ENCODE data around the gene CCDC93. TPM values are rescaled to one million over a fixed set of nuclear protein-coding genes. Genes with fewer than 3 reads are reported as not detected.

The CCDC93 gene
- total and polyA plus RNA-seq, 4 donors: 36.7 to 64.8 (median 51.7) TPM

- no CpG with 5 or more reads among the region's 10 CpGs for WGBS (ENCODE audit: insufficient coverage)
- no peaks in the 10 kb centered on the region for H3K9me3 ChIP-seq (ENCODE audit: control insufficient read depth, insufficient read depth, low read length)
- peak in 2 of 6 donors; percentile 64 to 67 for DNase-seq (ENCODE audit: low read depth in 4 of 6, low spot score in 6 of 6)
- H3K27me3 ChIP-seq (ENCODE audit: control insufficient read depth, insufficient read depth, low read length): no peaks in the 10 kb centered on the region
- no peak overlapping the region for H3K4me3 ChIP-seq (ENCODE audit: low read depth, low read length)
- H3K4me1 ChIP-seq (ENCODE audit: control insufficient read depth, insufficient read depth, low read length): peaks cover 9% of the 10 kb centered on the region
- no peaks in the 10 kb centered on the region for H3K36me3 ChIP-seq (ENCODE audit: control insufficient read depth, insufficient read depth, low read length)
- H3K27ac ChIP-seq (ENCODE audit: low read depth, low read length): no peak overlapping the region
These were observed 41.8 kb upstream of the CCDC93 start for GRCh38 chr2:118055512-118056164.

GRCh38 chr2:118054213-118055008, 40.5 kb upstream of the CCDC93 start:
- Histone ChIP-seq H3K27me3 (ENCODE audit: control insufficient read depth, insufficient read depth, low read length) (no peaks in the 10 kb centered on the region), H3K4me3 (ENCODE audit: low read depth, low read length) (no peak overlapping the region), H3K9me3 (ENCODE audit: control insufficient read depth, insufficient read depth, low read length) (no peaks in the 10 kb centered on the region), H3K36me3 (ENCODE audit: control insufficient read depth, insufficient read depth, low read length) (no peaks in the 10 kb centered on the region), H3K27ac (ENCODE audit: low read depth, low read length) (no peak overlapping the region), H3K4me1 (ENCODE audit: control insufficient read depth, insufficient read depth, low read length) (peaks cover 9% of the 10 kb centered on the region)
- DNase-seq (ENCODE audit: low read depth in 4 of 6, low spot score in 6 of 6): peak in 1 of 6 donors; percentile 59
- whole genome bisulfite sequencing (ENCODE audit: insufficient coverage): 20% methylated on average over 1 of the region's 3 CpGs

- no peaks in the 10 kb centered on the region for H3K27me3 ChIP-seq (ENCODE audit: control insufficient read depth, insufficient read depth, low read length)
- no peak overlapping the region for H3K27ac ChIP-seq (ENCODE audit: low read depth, low read length)
- WGBS (ENCODE audit: insufficient coverage): no CpG with 5 or more reads among the region's 7 CpGs
- no peaks in the 10 kb centered on the region for H3K36me3 ChIP-seq (ENCODE audit: control insufficient read depth, insufficient read depth, low read length)
- no peak overlapping the region for H3K4me3 ChIP-seq (ENCODE audit: low read depth, low read length)
- H3K9me3 ChIP-seq (ENCODE audit: control insufficient read depth, insufficient read depth, low read length): no peaks in the 10 kb centered on the region
- peak in 2 of 6 donors; percentile 40 to 68 for DNase-seq (ENCODE audit: low read depth in 4 of 6, low spot score in 6 of 6)
- peaks cover 9% of the 10 kb centered on the region for H3K4me1 ChIP-seq (ENCODE audit: control insufficient read depth, insufficient read depth, low read length)
These were observed 39.8 kb upstream of the CCDC93 start for GRCh38 chr2:118053681-118054080.

- Histone ChIP-seq H3K27me3 (ENCODE audit: control insufficient read depth, insufficient read depth, low read length) (no peaks in the 10 kb centered on the region), H3K9me3 (ENCODE audit: control insufficient read depth, insufficient read depth, low read length) (no peaks in the 10 kb centered on the region), H3K27ac (ENCODE audit: low read depth, low read length) (no peak overlapping the region), H3K36me3 (ENCODE audit: control insufficient read depth, insufficient read depth, low read length) (no peaks in the 10 kb centered on the region), H3K4me3 (ENCODE audit: low read depth, low read length) (no peak overlapping the region), H3K4me1 (ENCODE audit: control insufficient read depth, insufficient read depth, low read length) (peaks cover 9% of the 10 kb centered on the region)
- WGBS (ENCODE audit: insufficient coverage): no CpG with 5 or more reads among the region's 2 CpGs
- no peak for DNase-seq (ENCODE audit: low read depth in 4 of 6, low spot score in 6 of 6)
These were observed 38.6 kb upstream of the CCDC93 start for GRCh38 chr2:118052474-118052873.

- peaks cover 9% of the 10 kb centered on the region for H3K4me1 ChIP-seq (ENCODE audit: control insufficient read depth, insufficient read depth, low read length)
- H3K4me3 ChIP-seq (ENCODE audit: low read depth, low read length): no peak overlapping the region
- H3K27ac ChIP-seq (ENCODE audit: low read depth, low read length): no peak overlapping the region
- peak in 1 of 6 donors; percentile 76 for DNase-seq (ENCODE audit: low read depth in 4 of 6, low spot score in 6 of 6)
- WGBS (ENCODE audit: insufficient coverage): 50% methylated on average over 1 of the region's 3 CpGs
- no peaks in the 10 kb centered on the region for H3K27me3 ChIP-seq (ENCODE audit: control insufficient read depth, insufficient read depth, low read length)
- H3K9me3 ChIP-seq (ENCODE audit: control insufficient read depth, insufficient read depth, low read length): no peaks in the 10 kb centered on the region
- no peaks in the 10 kb centered on the region for H3K36me3 ChIP-seq (ENCODE audit: control insufficient read depth, insufficient read depth, low read length)
These were observed 38.0 kb upstream of the CCDC93 start for GRCh38 chr2:118051826-118052358.

GRCh38 chr2:118050974-118051373, 37.1 kb upstream of the CCDC93 start:
- no peak overlapping the region for H3K4me3 ChIP-seq (ENCODE audit: low read depth, low read length)
- WGBS (ENCODE audit: insufficient coverage): no CpG with 5 or more reads among the region's 2 CpGs
- H3K27me3 ChIP-seq (ENCODE audit: control insufficient read depth, insufficient read depth, low read length): no peaks in the 10 kb centered on the region
- H3K27ac ChIP-seq (ENCODE audit: low read depth, low read length): no peak overlapping the region
- H3K9me3 ChIP-seq (ENCODE audit: control insufficient read depth, insufficient read depth, low read length): no peaks in the 10 kb centered on the region
- peaks cover 9% of the 10 kb centered on the region for H3K4me1 ChIP-seq (ENCODE audit: control insufficient read depth, insufficient read depth, low read length)
- peak in 1 of 6 donors; percentile 39 for DNase-seq (ENCODE audit: low read depth in 4 of 6, low spot score in 6 of 6)
- no peaks in the 10 kb centered on the region for H3K36me3 ChIP-seq (ENCODE audit: control insufficient read depth, insufficient read depth, low read length)

- H3K4me1 ChIP-seq (ENCODE audit: control insufficient read depth, insufficient read depth, low read length): peaks cover 4% of the 10 kb centered on the region
- H3K4me3 ChIP-seq (ENCODE audit: low read depth, low read length): no peak overlapping the region
- H3K36me3 ChIP-seq (ENCODE audit: control insufficient read depth, insufficient read depth, low read length): no peaks in the 10 kb centered on the region
- no peaks in the 10 kb centered on the region for H3K27me3 ChIP-seq (ENCODE audit: control insufficient read depth, insufficient read depth, low read length)
- H3K27ac ChIP-seq (ENCODE audit: low read depth, low read length): no peak overlapping the region
- no peaks in the 10 kb centered on the region for H3K9me3 ChIP-seq (ENCODE audit: control insufficient read depth, insufficient read depth, low read length)
- peak in 1 of 6 donors; percentile 46 for DNase-seq (ENCODE audit: low read depth in 4 of 6, low spot score in 6 of 6)
- WGBS (ENCODE audit: insufficient coverage): no CpG with 5 or more reads among the region's 3 CpGs
These were observed 36.5 kb upstream of the CCDC93 start for GRCh38 chr2:118050386-118050785.

- Histone ChIP-seq H3K9me3 (ENCODE audit: control insufficient read depth, insufficient read depth, low read length) (no peaks in the 10 kb centered on the region), H3K36me3 (ENCODE audit: control insufficient read depth, insufficient read depth, low read length) (no peaks in the 10 kb centered on the region), H3K27me3 (ENCODE audit: control insufficient read depth, insufficient read depth, low read length) (no peaks in the 10 kb centered on the region), H3K27ac (ENCODE audit: low read depth, low read length) (no peak overlapping the region), H3K4me1 (ENCODE audit: control insufficient read depth, insufficient read depth, low read length) (peaks cover 4% of the 10 kb centered on the region), H3K4me3 (ENCODE audit: low read depth, low read length) (no peak overlapping the region)
- no peak for DNase-seq (ENCODE audit: low read depth in 4 of 6, low spot score in 6 of 6)
These were observed 35.9 kb upstream of the CCDC93 start for GRCh38 chr2:118049816-118050140.

- Histone ChIP-seq H3K4me1 (ENCODE audit: control insufficient read depth, insufficient read depth, low read length) (peaks cover 4% of the 10 kb centered on the region), H3K27me3 (ENCODE audit: control insufficient read depth, insufficient read depth, low read length) (no peaks in the 10 kb centered on the region), H3K36me3 (ENCODE audit: control insufficient read depth, insufficient read depth, low read length) (no peaks in the 10 kb centered on the region), H3K4me3 (ENCODE audit: low read depth, low read length) (no peak overlapping the region), H3K9me3 (ENCODE audit: control insufficient read depth, insufficient read depth, low read length) (no peaks in the 10 kb centered on the region), H3K27ac (ENCODE audit: low read depth, low read length) (no peak overlapping the region)
- 36% methylated on average over 2 of the region's 3 CpGs for WGBS (ENCODE audit: insufficient coverage)
- no peak for DNase-seq (ENCODE audit: low read depth in 4 of 6, low spot score in 6 of 6)
These were observed 35.4 kb upstream of the CCDC93 start for GRCh38 chr2:118049140-118049815.
